Amygdala (tissue), 56 donors: ENCODE data around the gene EPS8.

ENCODE experiments used
- DNase-seq, 56 donors: peaks; one replicate each; lab custom pipeline; 2025; lab: John Stamatoyannopoulos, UW

Gene EPS8

DNA sequence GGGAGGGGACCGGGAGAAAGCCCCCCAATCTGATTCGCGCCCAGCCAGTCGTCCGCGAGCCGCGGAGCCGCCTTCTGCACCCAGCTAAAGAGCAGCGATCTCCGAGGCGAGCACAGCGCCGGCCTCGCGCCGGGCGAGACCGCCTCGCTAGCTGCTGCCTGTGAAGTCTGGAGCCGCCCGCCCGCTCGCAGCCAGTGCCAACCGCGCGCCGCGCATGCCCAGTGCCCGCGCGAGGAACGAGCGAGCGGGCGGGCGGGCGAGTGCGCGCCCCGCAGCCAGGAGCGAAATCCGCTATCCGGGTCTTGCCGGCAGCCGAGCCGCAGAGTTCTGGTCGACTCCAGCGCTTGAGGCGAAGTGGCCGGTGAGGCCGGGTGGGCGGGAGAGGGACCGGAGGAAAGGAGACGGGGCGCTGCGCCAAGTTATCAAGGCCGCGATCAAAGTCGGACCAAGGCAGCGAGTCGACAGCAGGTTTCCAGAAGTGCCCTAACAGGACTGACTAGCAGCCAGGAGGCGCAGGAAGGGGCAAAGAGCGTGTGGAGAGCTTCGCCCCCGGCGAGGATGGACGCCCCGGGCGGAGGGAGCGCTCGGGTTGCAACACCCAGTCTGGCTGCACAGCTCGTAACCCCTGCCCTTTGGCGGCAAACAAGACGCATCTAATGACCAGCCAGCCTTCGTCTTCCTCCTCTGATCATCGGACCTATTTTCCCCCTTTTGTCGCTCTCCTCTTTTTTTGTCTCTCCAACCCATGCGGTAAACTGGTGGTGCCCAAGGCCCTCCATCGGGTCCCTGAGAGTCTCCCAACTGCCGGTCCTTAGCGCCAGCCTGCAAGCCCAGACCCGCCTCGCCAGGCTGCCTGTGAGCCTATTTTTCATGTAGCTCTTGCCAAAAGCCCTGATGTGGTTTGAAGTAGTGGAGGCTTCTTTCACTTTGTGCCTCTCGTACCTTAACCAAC, at the start of gene EPS8:
EPS8 (minus strand) TSS at position 169 of the 952 bp plus-strand sequence. CDS start 106,437 bp downstream, outside the sequence.
- peak; percentile 46 to 94 (median 83) for DNase-seq

DNA sequence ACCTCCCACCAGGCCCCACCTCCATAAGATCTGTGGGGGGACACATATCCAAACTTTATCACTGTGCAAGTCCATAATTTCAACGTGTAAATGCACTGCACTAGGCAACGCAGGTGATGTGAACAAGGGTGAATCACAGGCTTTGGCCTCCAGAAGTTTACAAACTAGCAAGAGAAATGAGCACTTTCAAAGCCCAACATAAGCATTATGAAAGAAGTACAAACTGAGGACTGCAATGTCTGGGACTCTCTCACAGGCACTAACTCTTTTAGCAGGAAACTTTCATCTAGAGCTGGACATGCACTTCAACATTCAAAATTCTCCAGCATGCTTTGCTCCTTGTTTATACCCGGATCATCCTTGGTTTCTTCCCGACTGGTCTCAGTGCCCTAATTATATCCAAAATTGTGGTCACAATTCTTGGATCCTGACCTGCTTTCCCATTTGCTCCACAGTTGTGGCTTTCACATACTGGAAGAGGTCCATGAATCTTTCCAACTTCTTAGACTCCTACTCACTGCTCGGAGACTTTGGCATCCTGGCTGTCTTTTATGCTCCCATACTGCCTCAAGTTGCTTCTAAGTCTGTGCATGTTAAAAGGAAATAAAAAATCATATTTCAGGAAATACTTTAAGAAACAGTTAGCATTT, 48.1 kb upstream of the EPS8 start:
- DNase-seq, result no peak

DNA sequence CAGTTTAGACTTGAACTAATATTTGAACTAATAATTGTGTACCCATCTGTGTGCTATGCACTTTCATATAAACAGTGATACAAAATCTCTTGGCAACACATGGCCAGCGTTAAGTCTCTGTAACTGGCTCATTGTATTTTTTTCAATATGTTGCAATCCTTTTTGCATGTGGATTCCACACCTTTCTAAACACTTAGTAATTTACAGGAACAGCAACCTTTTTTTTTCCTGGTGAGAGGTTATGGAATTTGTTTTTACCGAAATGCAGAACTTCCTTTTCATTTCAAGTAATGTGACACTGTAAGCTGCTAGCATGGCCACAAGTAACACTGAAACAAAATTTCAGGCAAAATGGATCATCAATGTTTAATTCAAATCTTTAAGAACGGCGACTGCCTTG, 45.4 kb upstream of the EPS8 start:
- no peak for DNase-seq

DNA sequence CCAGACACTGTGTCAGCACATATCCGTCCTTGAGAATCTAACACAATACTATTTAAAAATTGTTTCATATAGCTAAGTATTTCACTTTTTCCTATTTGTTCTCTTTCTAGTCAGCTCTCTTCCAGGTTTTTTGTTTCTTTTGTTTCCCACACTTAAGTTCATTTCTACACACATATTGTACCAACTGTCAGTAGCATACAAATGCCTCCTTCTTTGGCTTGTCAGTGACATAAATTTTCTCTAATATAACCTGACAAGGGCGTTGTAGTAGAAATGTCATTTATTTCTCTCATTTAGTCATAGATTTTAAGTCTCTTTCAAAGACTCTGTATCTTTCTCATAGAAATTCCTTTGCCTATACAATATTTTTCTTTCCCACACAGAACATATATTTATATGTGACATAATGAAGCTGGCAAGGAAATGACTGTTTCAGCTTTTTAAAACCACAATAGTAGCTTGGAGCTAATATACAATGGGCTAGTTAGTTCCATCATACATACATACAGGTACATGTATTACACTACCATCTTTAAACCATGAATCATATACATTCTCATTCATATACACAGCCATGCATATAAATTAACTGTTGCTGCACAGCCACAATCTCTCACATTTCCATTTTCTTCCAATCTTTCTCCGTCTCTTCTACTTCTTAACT, 42.3 kb upstream of the EPS8 start:
- DNase-seq, result no peak

DNA sequence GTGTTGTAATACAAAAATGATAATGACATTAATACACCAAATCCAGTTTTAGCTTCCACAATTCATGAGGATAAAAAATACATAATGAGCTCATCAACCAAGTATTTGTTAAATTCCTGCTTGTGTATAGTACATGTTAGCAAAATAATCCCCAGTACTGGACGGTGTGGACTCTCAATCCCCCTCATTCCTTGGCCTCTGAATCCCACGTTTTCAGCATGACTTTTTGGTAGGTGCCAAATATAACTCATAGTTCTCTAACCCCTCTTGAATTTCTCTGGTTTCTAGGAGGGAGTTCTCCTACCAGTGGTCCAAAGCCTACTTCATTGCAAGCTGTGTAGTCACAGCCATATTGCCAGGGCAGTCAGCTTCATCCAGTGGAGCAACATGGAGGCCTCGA, 41.4 kb upstream of the EPS8 start:
- no peak for DNase-seq

DNA sequence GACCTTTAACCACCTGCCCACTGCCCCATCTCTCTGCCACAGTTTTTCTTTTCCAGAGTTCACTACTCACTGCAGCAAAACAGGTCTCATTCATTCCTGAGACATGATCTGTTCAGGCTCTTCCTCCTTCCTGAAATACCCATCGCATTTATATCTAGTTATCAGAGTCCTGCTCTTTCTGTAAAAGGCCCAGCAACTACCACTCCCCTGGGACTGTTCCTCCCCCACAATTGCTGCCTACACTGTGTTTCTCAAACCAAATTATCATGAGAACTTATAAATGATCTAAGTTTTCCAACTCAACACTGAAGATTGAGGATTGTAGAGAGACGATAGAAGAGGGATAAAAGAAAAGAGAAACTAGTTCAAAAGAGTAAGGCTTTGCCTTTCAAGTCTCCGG, 40.8 kb upstream of the EPS8 start:
- no peak for DNase-seq

DNA sequence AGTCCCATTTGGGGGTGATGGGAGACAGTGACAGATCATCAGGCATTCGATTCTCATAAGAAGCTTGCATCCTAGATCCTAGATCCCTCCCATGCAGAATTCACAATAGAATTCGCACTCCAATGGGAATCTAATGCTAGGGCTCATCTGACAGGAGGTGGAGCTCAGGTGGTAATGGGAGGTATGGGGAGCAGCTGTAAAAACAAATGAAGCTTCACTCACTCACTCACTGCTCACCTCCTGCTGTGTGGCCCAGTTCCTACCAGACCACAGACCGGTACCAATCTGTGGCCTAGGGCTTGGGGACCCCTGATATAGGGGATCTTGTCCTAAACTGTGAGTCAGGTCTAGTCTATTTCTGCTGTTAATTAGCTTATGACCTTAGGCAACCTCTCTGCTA, 40.1 kb upstream of the EPS8 start:
- no peak for DNase-seq

DNA sequence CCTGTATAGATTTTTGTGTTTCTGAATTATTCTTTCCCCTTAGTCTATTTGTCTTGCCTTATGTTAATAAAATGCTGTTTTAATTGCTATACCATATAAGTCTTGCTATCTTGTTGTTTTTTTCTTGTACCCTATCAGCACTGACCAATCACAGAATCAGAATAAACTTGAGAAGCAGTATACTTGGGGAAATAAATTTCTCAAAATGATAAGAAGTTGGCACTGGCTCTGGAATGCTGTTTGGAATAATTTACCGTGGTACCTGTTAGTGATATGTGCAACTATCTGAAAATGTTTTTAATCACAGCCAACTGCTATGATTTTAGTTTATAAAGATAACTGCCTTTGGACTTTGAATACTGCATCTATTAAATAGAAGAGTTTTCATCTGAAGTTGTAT, 37.9 kb upstream of the EPS8 start:
- DNase-seq, result no peak

DNA sequence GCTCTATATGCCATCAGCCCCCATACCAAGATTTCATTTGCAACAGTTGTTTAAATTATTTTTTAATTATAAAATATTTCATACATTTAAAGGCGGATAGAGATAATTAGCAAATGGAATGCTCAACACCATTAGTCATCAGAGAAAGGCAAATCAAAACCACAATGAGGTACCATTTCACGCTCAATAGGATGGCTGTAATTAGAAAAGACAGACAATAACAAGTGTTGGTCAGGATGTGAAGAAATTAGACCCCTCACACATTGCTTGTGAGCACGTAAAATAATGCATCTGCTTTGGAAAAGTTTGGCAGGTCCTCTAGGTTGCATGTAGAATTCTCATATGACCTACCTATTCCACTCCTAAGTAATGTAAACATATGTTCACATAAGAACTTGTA, 35.3 kb upstream of the EPS8 start:
- DNase-seq, result no peak

DNA sequence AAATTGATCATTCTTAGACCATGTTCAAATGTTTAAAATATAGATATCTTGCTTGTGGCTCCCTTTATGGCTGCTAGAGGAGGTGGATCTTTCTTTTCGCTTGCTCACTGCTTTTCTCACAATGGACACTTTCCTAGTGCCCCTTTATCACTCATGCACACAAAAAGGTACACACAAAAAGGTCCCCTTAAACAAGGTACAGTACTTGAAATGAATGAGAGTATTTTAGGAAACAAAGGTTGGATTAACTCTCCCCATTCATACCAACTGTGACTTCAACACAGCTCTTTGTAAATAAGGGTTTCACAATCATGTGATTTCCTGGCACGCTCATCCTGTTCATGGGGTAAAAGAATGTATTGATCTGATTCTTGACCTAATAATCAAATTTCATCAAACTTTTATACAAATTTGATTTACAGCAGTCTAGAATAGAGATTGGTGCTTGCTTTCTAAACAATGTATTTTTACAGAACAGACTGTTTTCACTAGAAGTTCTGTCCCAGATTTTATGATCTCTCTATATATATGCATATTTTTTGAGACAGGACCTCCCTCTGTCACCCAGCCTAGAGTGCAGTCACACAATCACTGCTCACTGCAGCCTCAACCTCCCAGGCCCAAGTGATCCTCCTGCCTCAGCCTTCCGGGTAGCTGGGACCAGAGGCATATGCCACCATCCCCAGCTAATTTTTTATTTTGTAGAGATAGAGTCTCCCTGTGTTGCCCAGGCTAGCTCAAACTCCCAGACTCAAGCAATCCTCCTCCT, 34.4 kb upstream of the EPS8 start:
- no peak for DNase-seq

DNA sequence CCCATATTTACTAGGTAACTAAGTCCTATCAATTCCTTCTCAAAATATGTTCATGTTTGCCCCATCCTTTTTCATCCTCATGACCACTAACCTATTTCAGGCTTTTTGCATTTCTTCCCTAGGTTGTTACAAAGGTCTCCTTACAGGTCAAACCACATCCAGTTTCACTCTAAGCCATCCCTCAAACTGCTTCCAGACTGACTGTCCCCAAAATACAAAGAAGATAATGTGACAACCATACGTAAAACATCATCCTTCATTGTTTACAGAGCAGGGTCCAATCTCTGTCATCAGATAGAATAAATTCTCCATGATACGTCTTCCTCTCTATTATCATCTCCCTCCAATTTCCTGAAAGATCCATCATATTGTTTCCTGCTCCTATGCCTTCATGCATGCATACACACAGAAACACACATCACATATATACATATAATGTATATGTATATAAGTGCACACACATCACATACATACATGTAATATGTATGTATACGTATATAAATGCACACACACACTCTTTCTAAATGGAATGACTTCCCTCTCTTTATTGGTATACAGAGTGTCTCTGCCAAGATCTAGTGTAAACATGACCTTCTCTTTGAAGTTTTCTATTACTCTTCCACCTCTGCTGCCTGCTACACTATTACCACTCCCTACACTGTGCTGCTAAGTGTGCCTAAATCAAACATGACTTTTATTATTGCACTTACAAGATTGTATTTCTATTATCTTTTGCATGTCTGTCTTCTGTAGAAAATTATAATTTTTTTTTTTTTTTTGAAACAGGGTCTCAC, 30.7 kb upstream of the EPS8 start:
- no peak for DNase-seq

DNA sequence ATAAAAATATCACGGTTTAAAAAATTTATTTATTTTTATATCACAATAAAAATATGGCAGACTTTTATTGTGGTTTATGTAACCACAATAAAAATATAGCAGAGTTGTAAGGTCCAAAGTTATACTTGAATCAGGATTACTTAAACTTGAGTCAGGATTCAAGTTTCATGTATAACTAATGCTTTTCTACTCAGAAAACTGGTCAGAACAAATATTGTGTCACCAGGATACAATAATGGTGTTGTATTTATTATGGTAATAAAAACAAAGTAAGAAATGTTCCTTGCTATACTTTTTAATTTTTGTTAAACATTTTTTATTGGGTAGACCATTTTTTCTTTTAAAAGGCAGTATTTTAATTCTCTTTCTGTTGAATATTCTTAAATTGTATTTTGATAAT, 29.2 kb upstream of the EPS8 start:
- DNase-seq, result no peak

DNA sequence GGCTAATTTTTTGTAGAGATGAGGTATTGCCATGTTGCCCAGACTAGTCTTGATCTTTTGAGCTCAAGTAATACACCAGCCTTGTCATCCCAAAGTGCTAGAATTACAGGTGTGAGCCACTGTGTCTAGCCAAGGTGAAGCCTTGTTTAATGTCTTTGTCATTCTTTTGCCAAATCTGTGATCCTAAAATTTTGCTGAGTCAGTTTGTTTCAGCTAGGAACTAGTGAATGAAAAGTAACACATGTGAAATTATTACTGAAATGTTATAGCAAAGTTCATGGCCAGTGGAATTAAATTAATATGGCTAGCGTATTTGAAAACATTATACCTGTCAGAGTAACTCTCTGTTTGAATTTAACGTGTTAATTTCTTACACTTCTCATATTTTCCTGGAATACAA, 26.5 kb upstream of the EPS8 start:
- DNase-seq, result no peak

DNA sequence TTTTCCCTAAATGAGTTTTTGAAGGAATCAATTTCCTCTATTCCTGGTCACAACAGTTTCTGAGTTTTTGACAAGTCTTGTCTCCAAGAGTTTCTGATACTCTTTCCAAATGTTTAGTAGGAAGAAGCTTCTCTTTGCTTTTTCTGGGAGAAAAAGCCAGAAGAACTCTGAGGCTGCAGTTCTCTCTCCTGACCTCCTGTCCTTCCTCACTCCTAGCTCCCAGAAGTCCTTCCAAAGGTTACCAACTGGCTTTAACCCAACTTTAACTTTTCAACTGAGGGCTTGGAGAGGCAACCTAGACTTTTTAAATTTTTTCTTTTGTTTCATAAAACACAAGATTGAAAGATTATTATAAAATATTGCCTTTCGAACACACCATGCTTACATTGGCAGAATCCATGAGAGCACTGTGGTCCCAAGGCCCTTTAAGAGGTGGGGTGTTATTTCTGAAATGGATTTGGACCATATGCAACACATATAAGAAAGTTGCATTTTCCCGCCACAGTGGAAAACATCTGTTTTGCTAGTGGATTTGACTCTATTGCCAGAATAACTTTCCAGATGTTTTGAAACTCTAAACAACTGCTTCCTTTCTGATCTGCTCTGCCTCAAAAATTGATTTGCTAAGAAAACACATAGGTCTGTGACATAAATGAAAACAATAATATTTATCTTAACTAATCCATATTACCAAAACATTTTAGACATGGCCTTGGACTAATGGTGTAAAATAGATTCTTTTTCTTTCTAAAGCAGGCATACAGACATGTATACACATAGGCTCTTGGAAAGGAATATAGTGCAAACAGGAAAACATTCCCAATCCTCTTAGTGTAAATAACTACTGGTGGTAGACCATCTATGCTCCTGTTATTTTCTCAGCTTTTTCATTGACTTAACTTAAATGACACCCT, 22.3 kb upstream of the EPS8 start:
- no peak for DNase-seq

DNA sequence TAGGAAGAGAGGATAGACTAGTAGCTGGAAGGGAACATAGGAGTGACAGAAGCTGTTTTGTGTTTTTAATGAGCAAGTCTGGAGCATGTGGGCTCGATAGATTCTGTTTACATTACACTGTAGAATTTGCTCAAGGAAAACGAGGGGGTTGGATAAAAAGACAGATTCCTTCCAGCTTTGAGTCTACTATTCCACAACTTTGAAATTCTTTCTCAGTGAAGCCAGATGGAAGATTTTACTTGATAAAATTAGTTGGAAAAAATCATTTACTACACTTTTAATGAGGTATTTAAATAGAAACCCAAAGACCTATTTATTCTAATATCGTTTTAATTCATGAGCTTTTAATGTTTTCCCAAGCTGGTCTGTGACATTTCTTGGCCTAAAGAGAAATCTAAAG, 19.5 kb upstream of the EPS8 start:
- peak in 1 of 56 donors; percentile 1 for DNase-seq

DNA sequence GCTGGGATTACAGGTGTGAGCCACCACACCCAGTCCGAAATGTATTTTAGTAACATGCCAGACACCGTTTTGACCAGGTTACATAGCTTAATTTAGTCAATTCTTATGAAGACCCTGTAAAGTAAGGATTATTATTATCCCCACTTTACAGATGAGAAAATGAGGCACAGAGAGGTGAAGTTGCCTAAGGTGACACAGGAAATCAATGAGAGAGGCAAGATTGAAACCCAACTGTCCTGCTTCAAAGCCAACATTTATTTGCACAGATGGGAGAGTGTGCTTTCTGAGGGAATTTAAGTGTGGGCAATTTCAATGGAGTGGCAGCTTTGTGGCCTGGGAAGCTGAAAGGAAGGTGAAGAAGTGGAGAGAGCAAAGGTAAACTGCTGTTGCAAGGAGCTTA, 19.1 kb upstream of the EPS8 start:
- DNase-seq, result no peak

DNA sequence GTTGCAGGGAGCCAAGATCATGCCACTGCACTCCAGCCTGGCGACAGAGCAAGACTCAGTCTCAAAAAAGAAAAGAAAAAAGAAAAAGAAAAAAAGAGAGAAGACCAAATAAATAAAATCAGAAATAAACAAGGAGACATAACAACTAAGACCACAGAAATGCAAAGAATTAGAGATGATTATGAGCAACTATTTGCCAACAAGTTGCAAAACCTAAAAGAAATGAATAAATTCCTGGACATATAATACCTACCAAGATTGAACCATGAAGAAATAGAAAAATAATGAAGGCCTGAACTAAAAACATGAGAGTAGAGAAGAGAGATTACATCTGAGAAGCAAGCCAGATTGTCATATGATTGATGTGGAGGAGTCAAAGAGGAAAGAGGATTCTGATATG, 17.6 kb upstream of the EPS8 start:
- DNase-seq, result no peak
